Measurements from ENCODE around the gene EVPL.
"Not testable (repeated sequence)": the region's sequence is repeated elsewhere in the genome, so short reads cannot be mapped to it uniquely, and the experiment has no call there.

Gene EVPL

GRCh38 chr17:76046064-76046463, 19.0 kb upstream of the EVPL start:
- no peak for DNase-seq

GRCh38 chr17:76044475-76045007, 17.4 kb upstream of the EVPL start:
- not testable (repeated sequence) for DNase-seq

- not testable (repeated sequence) for DNase-seq
Observed at GRCh38 chr17:76042868-76043267, 15.8 kb upstream of the EVPL start.

GRCh38 chr17:76040376-76040775, 13.3 kb upstream of the EVPL start:
- DNase-seq: no peak

GRCh38 chr17:76039121-76039520, 12.0 kb upstream of the EVPL start:
- no peak for DNase-seq

- no peak for DNase-seq
Observed at GRCh38 chr17:76038050-76038449, 10.9 kb upstream of the EVPL start.

GRCh38 chr17:76036497-76037261, 9.6 kb upstream of the EVPL start:
- DNase-seq: no peak

GRCh38 chr17:76034428-76035350, 7.6 kb upstream of the EVPL start:
- DNase-seq: no peak

GRCh38 chr17:76033139-76033538, 6.0 kb upstream of the EVPL start:
- no peak for DNase-seq

- no peak for DNase-seq
Observed at GRCh38 chr17:76032780-76033108, 5.6 kb upstream of the EVPL start.

- peak; percentile 26 for DNase-seq
Observed at GRCh38 chr17:76032073-76032779, 5.1 kb upstream of the EVPL start.

- DNase-seq: no peak
Observed at GRCh38 chr17:76026714-76027158, 370 bp downstream of the EVPL start.

- no peak for DNase-seq
Observed at GRCh38 chr17:76025294-76025693, 1.8 kb downstream of the EVPL start.

GRCh38 chr17:76024353-76024752, 2.8 kb downstream of the EVPL start:
- DNase-seq: no peak

- no peak for DNase-seq
Observed at GRCh38 chr17:76023900-76024237, 3.2 kb downstream of the EVPL start.

- no peak for DNase-seq
Observed at GRCh38 chr17:76022973-76023899, 3.9 kb downstream of the EVPL start.

- DNase-seq: peak; percentile 22
Observed at GRCh38 chr17:76022285-76022684, 4.8 kb downstream of the EVPL start.

GRCh38 chr17:76019833-76020467, 7.2 kb downstream of the EVPL start:
- no peak for DNase-seq

- DNase-seq: no peak
Observed at GRCh38 chr17:76018801-76019200, 8.3 kb downstream of the EVPL start.

- DNase-seq: no peak
Observed at GRCh38 chr17:76018340-76018680, 8.8 kb downstream of the EVPL start.

- DNase-seq: no peak
Observed at GRCh38 chr17:76017481-76018339, 9.4 kb downstream of the EVPL start.
